ENCODE results near the gene TMED4.
A peak's percentile ranks its signal among the peaks of the same experiment; 100 is the strongest.

Gene TMED4

GRCh38 chr7:44581879-44582603 lies at the start of gene TMED4:
Gene TMED4 (minus strand): TSS chr7:44582231. CDS start chr7:44582206, 25 bp downstream.
- DNase-seq (ENCODE audit: low read depth in 3 of 3) = peak; percentile 100

- no peak for DNase-seq (ENCODE audit: low read depth in 3 of 3)
These were observed 49.6 kb upstream of the TMED4 start for GRCh38 chr7:44631458-44632115.

GRCh38 chr7:44630792-44631457 lies 48.9 kb upstream of the TMED4 start:
- DNase-seq (ENCODE audit: low read depth in 3 of 3) = no peak

- no peak for DNase-seq (ENCODE audit: low read depth in 3 of 3)
These were observed 47.9 kb upstream of the TMED4 start for GRCh38 chr7:44629829-44630522.

- no peak for DNase-seq (ENCODE audit: low read depth in 3 of 3)
These were observed 44.6 kb upstream of the TMED4 start for GRCh38 chr7:44626620-44627019.

GRCh38 chr7:44625526-44626471 lies 43.8 kb upstream of the TMED4 start:
- no peak for DNase-seq (ENCODE audit: low read depth in 3 of 3)

- DNase-seq (ENCODE audit: low read depth in 3 of 3) = no peak
These were observed 42.3 kb upstream of the TMED4 start for GRCh38 chr7:44624318-44624717.

GRCh38 chr7:44622342-44623151 lies 40.5 kb upstream of the TMED4 start:
- DNase-seq (ENCODE audit: low read depth in 3 of 3) = peak in 1 of 3 experiments; percentile 39

GRCh38 chr7:44621750-44622103 lies 39.7 kb upstream of the TMED4 start:
- DNase-seq (ENCODE audit: low read depth in 3 of 3) = no peak

GRCh38 chr7:44621034-44621749 lies 39.2 kb upstream of the TMED4 start:
- no peak for DNase-seq (ENCODE audit: low read depth in 3 of 3)

GRCh38 chr7:44618753-44619152 lies 36.7 kb upstream of the TMED4 start:
- DNase-seq (ENCODE audit: low read depth in 3 of 3) = no peak

GRCh38 chr7:44618045-44618444 lies 36.0 kb upstream of the TMED4 start:
- DNase-seq (ENCODE audit: low read depth in 3 of 3) = no peak

- DNase-seq (ENCODE audit: low read depth in 3 of 3) = no peak
These were observed 35.3 kb upstream of the TMED4 start for GRCh38 chr7:44617225-44617890.

- DNase-seq (ENCODE audit: low read depth in 3 of 3) = no peak
These were observed 34.5 kb upstream of the TMED4 start for GRCh38 chr7:44616545-44616944.

GRCh38 chr7:44615793-44616192 lies 33.8 kb upstream of the TMED4 start:
- no peak for DNase-seq (ENCODE audit: low read depth in 3 of 3)

- DNase-seq (ENCODE audit: low read depth in 3 of 3) = no peak
These were observed 33.1 kb upstream of the TMED4 start for GRCh38 chr7:44615149-44615611.

GRCh38 chr7:44609829-44610228 lies 27.8 kb upstream of the TMED4 start:
- no peak for DNase-seq (ENCODE audit: low read depth in 3 of 3)

GRCh38 chr7:44608916-44609648 lies 27.1 kb upstream of the TMED4 start:
- no peak for DNase-seq (ENCODE audit: low read depth in 3 of 3)

Measured in stimulated activated CD4-positive, alpha-beta T cell treated with anti-CD3 and anti-CD28 coated beads, TNF-alpha, amount 100 ng/mL, for 4 hours (primary cell).